Activated naive CD4-positive, alpha-beta T cell treated with anti-CD3 and anti-CD28 coated beads for 36 hours (primary cell): ENCODE data around the gene SPTBN2. TPM values are rescaled to one million over a fixed set of nuclear protein-coding genes. Genes with fewer than 3 reads are reported as not detected.

Experiments
- CTCF ChIA-PET: fragments of 350-600 bp; sonication (Branson Sonifier 250); formaldehyde crosslinking; loops from one replicate; lab custom pipeline; 2021; ENCODE audit warnings: antibody characterized with exemption; lab: Charles Lee
- DNase-seq: peaks from one replicate; pipeline ENCODE4 v3.0.0-alpha.2; 2020
- H3K27ac Mint-ChIP-seq: one replicate; pipeline ENCODE4 v1.8.0; 2021; ENCODE audit warnings: mild to moderate bottlenecking, mixed read lengths
- H3K27me3 Mint-ChIP-seq: one replicate; pipeline ENCODE4 v1.8.0; 2021; ENCODE audit warnings: low read depth, mixed read lengths
- H3K36me3 Mint-ChIP-seq: one replicate; pipeline ENCODE4 v1.8.0; 2021; ENCODE audit warnings: low read depth, mixed read lengths
- H3K4me1 Mint-ChIP-seq: one replicate; pipeline ENCODE4 v1.8.0; 2021; ENCODE audit warnings: low read depth, mixed read lengths
- H3K4me3 Mint-ChIP-seq: one replicate; pipeline ENCODE4 v1.8.0; 2021; ENCODE audit warnings: mild to moderate bottlenecking, moderate library complexity, mixed read lengths
- H3K9me3 Mint-ChIP-seq: one replicate; pipeline ENCODE4 v1.8.0; 2021; ENCODE audit warnings: mixed read lengths
- intact Hi-C: fragments of 100-400 bp; cut with micrococcal nuclease; formaldehyde crosslinking; loops from one replicate; pipeline ENCODE4 v1.15.1; 2023
- total RNA-seq, 2 experiments: library from RNA; stranded (reverse); gene quantifications; one replicate each; pipeline ENCODE4 v1.2.3, GENCODE V29; 2021

The SPTBN2 gene
- total RNA-seq, 2 experiments from 2014 or later = 1.8 to 3.0 TPM

GRCh38 chr11:66686801-66687750 lies 41.9 kb downstream of the SPTBN2 start:
- intact Hi-C loops = no loop called here
- CTCF ChIA-PET = interaction anchor here (1.3 kb wide), 1 partner anchor 9 kb away, joined by 6 read pairs; the partner anchor contains the start of gene RBM4B
- no peaks in the 10 kb centered on the region for H3K36me3 Mint-ChIP-seq
- no peak overlapping the region for H3K27ac Mint-ChIP-seq
- H3K4me3 Mint-ChIP-seq = no peak overlapping the region
- H3K27me3 Mint-ChIP-seq = no peaks in the 10 kb centered on the region
- no peaks in the 10 kb centered on the region for H3K9me3 Mint-ChIP-seq
- H3K4me1 Mint-ChIP-seq = no peaks in the 10 kb centered on the region
- no peak for DNase-seq

GRCh38 chr11:66686100-66686785 lies 42.8 kb downstream of the SPTBN2 start:
- no peak overlapping the region for H3K4me3 Mint-ChIP-seq
- H3K27me3 Mint-ChIP-seq = no peaks in the 10 kb centered on the region
- H3K36me3 Mint-ChIP-seq = no peaks in the 10 kb centered on the region
- H3K4me1 Mint-ChIP-seq = no peaks in the 10 kb centered on the region
- H3K27ac Mint-ChIP-seq = no peak overlapping the region
- CTCF ChIA-PET = interaction anchor here (0.7 to 1.3 kb wide), 2 partner anchors 8 to 9 kb away, joined by 4 to 6 read pairs; partner anchors contain the start of gene RBM4B
- no peak for DNase-seq
- no peaks in the 10 kb centered on the region for H3K9me3 Mint-ChIP-seq
- intact Hi-C loops = no loop called here

GRCh38 chr11:66685276-66686099 lies 43.5 kb downstream of the SPTBN2 start:
- intact Hi-C loops = no loop called here
- Mint-ChIP-seq H3K9me3 (no peaks in the 10 kb centered on the region), H3K27me3 (no peaks in the 10 kb centered on the region), H3K27ac (no peak overlapping the region), H3K36me3 (no peaks in the 10 kb centered on the region), H3K4me1 (no peaks in the 10 kb centered on the region), H3K4me3 (no peak overlapping the region)
- CTCF ChIA-PET = interaction anchor here (0.6 to 1.3 kb wide), 3 partner anchors 8 to 14 kb away, joined by 4 to 6 read pairs (median 5); partner anchors contain the start of gene RBM4B
- DNase-seq = no peak

GRCh38 chr11:66684635-66685034 lies 44.4 kb downstream of the SPTBN2 start:
- intact Hi-C loops = no loop called here
- H3K4me1 Mint-ChIP-seq = no peaks in the 10 kb centered on the region
- CTCF ChIA-PET = no interaction called here
- H3K27ac Mint-ChIP-seq = no peak overlapping the region
- DNase-seq = no peak
- no peak overlapping the region for H3K4me3 Mint-ChIP-seq
- no peaks in the 10 kb centered on the region for H3K27me3 Mint-ChIP-seq
- no peaks in the 10 kb centered on the region for H3K36me3 Mint-ChIP-seq
- H3K9me3 Mint-ChIP-seq = no peaks in the 10 kb centered on the region

GRCh38 chr11:66683877-66684276 lies 45.1 kb downstream of the SPTBN2 start:
- CTCF ChIA-PET = no interaction called here
- Mint-ChIP-seq H3K4me3 (no peak overlapping the region), H3K4me1 (no peaks in the 10 kb centered on the region), H3K27ac (no peak overlapping the region), H3K27me3 (no peaks in the 10 kb centered on the region), H3K36me3 (no peaks in the 10 kb centered on the region), H3K9me3 (no peaks in the 10 kb centered on the region)
- intact Hi-C loops = no loop called here
- DNase-seq = no peak

- CTCF ChIA-PET = interaction anchor here (0.7 to 6.3 kb wide), 2 partner anchors 96 to 102 kb away, joined by 3 to 95 read pairs; no protein-coding TSS in a partner anchor
- Mint-ChIP-seq H3K36me3 (peaks cover 10% of the 10 kb centered on the region), H3K9me3 (no peaks in the 10 kb centered on the region), H3K4me1 (peaks cover 11% of the 10 kb centered on the region), H3K4me3 (no peak overlapping the region), H3K27ac (no peak overlapping the region), H3K27me3 (no peaks in the 10 kb centered on the region)
- intact Hi-C loops = no loop called here
- no peak for DNase-seq
Observed at GRCh38 chr11:66680966-66681645, 47.9 kb downstream of the SPTBN2 start.

- peaks cover 27% of the 10 kb centered on the region for H3K4me1 Mint-ChIP-seq
- CTCF ChIA-PET = interaction anchor here (0.5 to 6.3 kb wide), 32 partner anchors 8 to 374 kb away, joined by 3 to 95 read pairs (median 4); partner anchors contain the start of genes ACTN3, CCDC87, CCS and NPAS4
- peak within 1 kb of the TSS; percentile 96 for H3K4me3 Mint-ChIP-seq
- intact Hi-C loops = loop anchor here (1.0 to 10.0 kb wide), 11 partner anchors 39 to 1127 kb away; partner anchors contain the start of genes ACTN3, BBS1, CCDC87 and CCS
- H3K27me3 Mint-ChIP-seq = no peaks in the 10 kb centered on the region
- H3K9me3 Mint-ChIP-seq = no peaks in the 10 kb centered on the region
- H3K36me3 Mint-ChIP-seq = peaks cover 16% of the 10 kb centered on the region
- DNase-seq = peak; percentile 97
- peak within 1 kb of the TSS; percentile 97 for H3K27ac Mint-ChIP-seq
Observed at GRCh38 chr11:66677599-66678375, 51.2 kb downstream of the SPTBN2 start, which contains the start of gene RBM4B. Gene RBM4B (minus strand): TSS chr11:66677887. CDS start chr11:66677079, 808 bp downstream.

- CTCF ChIA-PET = interaction anchor here (0.7 to 6.3 kb wide), 16 partner anchors 9 to 366 kb away, joined by 3 to 95 read pairs (median 4); partner anchors contain the start of genes ACTN3, NPAS4, RBM4 and ZDHHC24
- Mint-ChIP-seq H3K4me3 (peak overlapping the region; percentile 96), H3K9me3 (no peaks in the 10 kb centered on the region), H3K27ac (peak overlapping the region; percentile 97), H3K27me3 (no peaks in the 10 kb centered on the region), H3K36me3 (peaks cover 16% of the 10 kb centered on the region), H3K4me1 (peaks cover 29% of the 10 kb centered on the region)
- DNase-seq = no peak
- intact Hi-C loops = loop anchor here (1.0 to 10.0 kb wide), 2 partner anchors 61 to 1128 kb away; partner anchors contain the start of gene RBM14
Observed at GRCh38 chr11:66676931-66677598, 52.0 kb downstream of the SPTBN2 start.

- no peaks in the 10 kb centered on the region for H3K9me3 Mint-ChIP-seq
- H3K27me3 Mint-ChIP-seq = no peaks in the 10 kb centered on the region
- H3K36me3 Mint-ChIP-seq = peaks cover 16% of the 10 kb centered on the region
- H3K27ac Mint-ChIP-seq = peak overlapping the region; percentile 97
- CTCF ChIA-PET = interaction anchor here (0.8 to 2.5 kb wide), 7 partner anchors 22 to 291 kb away, joined by 3 to 14 read pairs (median 4); partner anchors contain the start of genes ACTN3, RBM4 and ZDHHC24
- intact Hi-C loops = loop anchor here (10.0 kb wide), 1 partner anchor 1128 kb away; no protein-coding TSS in a partner anchor
- H3K4me1 Mint-ChIP-seq = peaks cover 30% of the 10 kb centered on the region
- peak overlapping the region; percentile 96 for H3K4me3 Mint-ChIP-seq
- DNase-seq = no peak
Observed at GRCh38 chr11:66676282-66676919, 52.6 kb downstream of the SPTBN2 start.
